Hematopoietic multipotent progenitor cell treated with erythropoietin and hydrocortisone succinate and interleukin-3 and kit ligand, for 6 days (in vitro differentiated cells): Measurements from ENCODE around the gene SERPINC1.
A peak's percentile ranks its signal among the peaks of the same experiment; 100 is the strongest.
"Not testable (repeated sequence)": the region's sequence is repeated elsewhere in the genome, so short reads cannot be mapped to it uniquely, and the experiment has no call there.

Source experiments
- DNase-seq: peaks from one replicate; pipeline ENCODE4 v3.0.0-alpha.2; 2015

SERPINC1 gene

GRCh38 chr1:173888749-173889148, 28.4 kb downstream of the SERPINC1 start:
- no peak for DNase-seq

- DNase-seq, result no peak
These were observed 29.5 kb downstream of the SERPINC1 start for GRCh38 chr1:173887627-173888026.

GRCh38 chr1:173886746-173887611, 30.1 kb downstream of the SERPINC1 start:
- no peak for DNase-seq

- DNase-seq, result no peak
These were observed 32.4 kb downstream of the SERPINC1 start for GRCh38 chr1:173884701-173885100.

GRCh38 chr1:173881117-173881516, 36.0 kb downstream of the SERPINC1 start:
- DNase-seq, result not testable (repeated sequence)

- no peak for DNase-seq
These were observed 38.9 kb downstream of the SERPINC1 start for GRCh38 chr1:173878251-173878650.

GRCh38 chr1:173876732-173877131, 40.4 kb downstream of the SERPINC1 start:
- DNase-seq, result no peak

GRCh38 chr1:173871500-173871899, 45.6 kb downstream of the SERPINC1 start:
- DNase-seq, result no peak

GRCh38 chr1:173871091-173871490, 46.0 kb downstream of the SERPINC1 start:
- peak; percentile 40 for DNase-seq

GRCh38 chr1:173870252-173871075, 46.7 kb downstream of the SERPINC1 start:
- DNase-seq, result peak; percentile 87

- DNase-seq, result peak; percentile 46
These were observed 48.1 kb downstream of the SERPINC1 start for GRCh38 chr1:173869021-173869359.

- DNase-seq, result peak; percentile 91
These were observed 48.7 kb downstream of the SERPINC1 start, which contains the start of gene ZBTB37 for GRCh38 chr1:173868266-173869020. Gene ZBTB37 (plus strand): TSS chr1:173868380. CDS start chr1:173870226, 1,846 bp downstream.

- peak; percentile 100 for DNase-seq
These were observed 49.3 kb downstream of the SERPINC1 start, which contains the start of gene GAS5 for GRCh38 chr1:173867753-173868265. Gene GAS5 (minus strand): TSS chr1:173867989.

GRCh38 chr1:173867141-173867752, 49.9 kb downstream of the SERPINC1 start:
- DNase-seq, result no peak

- peak; percentile 54 for DNase-seq
These were observed 50.6 kb downstream of the SERPINC1 start for GRCh38 chr1:173866413-173867115.

GRCh38 chr1:173865468-173866164, 51.5 kb downstream of the SERPINC1 start:
- DNase-seq, result peak; percentile 28

GRCh38 chr1:173864179-173864867, 52.8 kb downstream of the SERPINC1 start:
- peak; percentile 22 for DNase-seq

- DNase-seq, result peak; percentile 20
These were observed 53.6 kb downstream of the SERPINC1 start for GRCh38 chr1:173863224-173864161.

- DNase-seq, result peak; percentile 27
These were observed 54.3 kb downstream of the SERPINC1 start for GRCh38 chr1:173862769-173863223.
